Coronary artery (tissue), 2 donors: ENCODE measurements around the gene CLEC4D.

Experiments used
- DNase-seq: peaks from one replicate; pipeline ENCODE4 v3.0.0-alpha.2; 2017; ENCODE audit warnings: low spot score
- H3K27ac ChIP-seq, 2 donors: fragments of 200-600 bp; sonication (generic); one replicate each; pipeline ENCODE4 v1.5.1; 2016 to 2019
- H3K4me3 ChIP-seq: fragments of 200-600 bp; sonication (generic); 2 replicates; pipeline ENCODE4 v1.5.1; 2016; ENCODE audit warnings: mild to moderate bottlenecking, moderate library complexity
- TF ChIP-seq, protein P1 (sequence below): fragments of 200-600 bp; sonication (generic); IDR thresholded peaks from one replicate; pipeline ENCODE4 v1.5.1; 2019; ENCODE audit warnings: antibody characterized with exemption

The CLEC4D gene

DNA sequence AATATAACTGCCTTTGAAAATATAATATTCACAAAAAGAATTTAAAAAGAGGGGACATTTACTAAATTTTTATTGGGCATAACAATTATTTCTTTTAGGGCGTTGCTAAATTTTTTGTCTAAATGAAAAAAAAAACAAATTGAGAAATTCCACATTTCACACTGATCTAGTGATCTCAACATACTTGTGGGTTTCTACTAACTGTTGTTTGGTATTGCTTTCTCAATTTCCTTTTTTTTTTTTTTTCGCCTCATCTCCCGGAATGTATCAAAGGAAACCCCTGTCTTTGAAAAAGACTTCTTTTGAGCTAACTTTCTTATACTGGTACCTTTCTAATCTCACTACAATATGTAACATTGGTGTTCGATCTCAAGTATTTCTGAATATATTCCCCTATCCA is at the start of gene CLEC4D:
Gene CLEC4D, plus strand, starts transcription at position 248 of the 400 bp plus-strand sequence. CDS start 230 bp downstream, outside the sequence.
- no peak within 1 kb of the TSS for H3K4me3 ChIP-seq

DNA sequence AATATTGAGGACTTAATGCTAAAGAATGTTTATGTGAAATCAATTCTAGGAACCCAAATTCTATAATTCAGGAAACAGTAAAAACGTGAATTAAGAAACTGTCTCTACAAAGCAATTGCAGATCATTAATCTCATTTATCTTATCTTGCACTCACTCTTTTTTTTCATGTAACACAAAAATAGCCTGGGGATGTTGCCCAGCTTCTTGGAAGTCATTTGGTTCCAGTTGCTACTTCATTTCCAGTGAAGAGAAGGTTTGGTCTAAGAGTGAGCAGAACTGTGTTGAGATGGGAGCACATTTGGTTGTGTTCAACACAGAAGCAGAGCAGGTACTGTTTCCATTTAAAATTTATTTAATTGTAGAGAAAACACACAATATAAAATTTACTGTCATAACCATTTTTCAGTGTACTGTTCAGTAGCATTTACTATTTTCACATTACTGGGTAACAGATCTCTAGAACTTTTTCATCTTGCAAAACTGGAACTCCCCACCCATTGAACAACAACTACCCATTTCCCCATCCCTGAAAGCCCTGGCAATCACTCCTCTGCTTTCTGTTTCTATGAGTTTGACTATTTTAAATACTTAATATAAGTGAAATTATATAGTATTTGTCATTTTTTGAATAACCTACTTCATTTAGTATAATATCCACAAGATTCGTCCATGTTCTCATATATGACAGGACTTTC is 47.9 kb upstream of the CLEC4D start:
- TF ChIP-seq, protein P1, sequence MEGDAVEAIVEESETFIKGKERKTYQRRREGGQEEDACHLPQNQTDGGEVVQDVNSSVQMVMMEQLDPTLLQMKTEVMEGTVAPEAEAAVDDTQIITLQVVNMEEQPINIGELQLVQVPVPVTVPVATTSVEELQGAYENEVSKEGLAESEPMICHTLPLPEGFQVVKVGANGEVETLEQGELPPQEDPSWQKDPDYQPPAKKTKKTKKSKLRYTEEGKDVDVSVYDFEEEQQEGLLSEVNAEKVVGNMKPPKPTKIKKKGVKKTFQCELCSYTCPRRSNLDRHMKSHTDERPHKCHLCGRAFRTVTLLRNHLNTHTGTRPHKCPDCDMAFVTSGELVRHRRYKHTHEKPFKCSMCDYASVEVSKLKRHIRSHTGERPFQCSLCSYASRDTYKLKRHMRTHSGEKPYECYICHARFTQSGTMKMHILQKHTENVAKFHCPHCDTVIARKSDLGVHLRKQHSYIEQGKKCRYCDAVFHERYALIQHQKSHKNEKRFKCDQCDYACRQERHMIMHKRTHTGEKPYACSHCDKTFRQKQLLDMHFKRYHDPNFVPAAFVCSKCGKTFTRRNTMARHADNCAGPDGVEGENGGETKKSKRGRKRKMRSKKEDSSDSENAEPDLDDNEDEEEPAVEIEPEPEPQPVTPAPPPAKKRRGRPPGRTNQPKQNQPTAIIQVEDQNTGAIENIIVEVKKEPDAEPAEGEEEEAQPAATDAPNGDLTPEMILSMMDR = no peak
- no peak overlapping the region for H3K27ac ChIP-seq
- DNase-seq = no peak
- H3K4me3 ChIP-seq = no peak overlapping the region

More for the DNA sequence above, at the start of gene CLEC4D:
- no peak for DNase-seq
- no peak within 1 kb of the TSS for H3K27ac ChIP-seq
- TF ChIP-seq, protein P1 = no peak

DNA sequence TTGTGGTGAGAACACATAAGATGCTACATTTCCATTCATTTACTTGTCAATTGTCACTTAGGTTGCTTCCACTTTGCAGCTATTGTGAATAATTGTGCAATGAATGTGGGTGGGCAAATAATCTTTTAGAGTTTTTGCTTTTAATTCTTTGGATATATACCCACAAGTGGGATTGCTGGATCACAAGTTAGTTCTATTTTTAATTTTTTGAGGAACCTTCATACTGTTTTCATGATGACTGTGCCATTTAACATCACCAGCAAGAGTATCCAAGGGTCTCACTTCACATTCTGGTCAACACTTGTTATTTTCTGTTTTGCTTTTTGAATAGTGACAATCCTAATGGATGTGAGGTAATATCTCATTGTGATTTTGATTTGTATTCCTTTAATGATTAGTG is 47.1 kb upstream of the CLEC4D start:
- TF ChIP-seq, protein P1 = no peak
- no peak for DNase-seq
- H3K27ac ChIP-seq = no peak overlapping the region
- no peak overlapping the region for H3K4me3 ChIP-seq

DNA sequence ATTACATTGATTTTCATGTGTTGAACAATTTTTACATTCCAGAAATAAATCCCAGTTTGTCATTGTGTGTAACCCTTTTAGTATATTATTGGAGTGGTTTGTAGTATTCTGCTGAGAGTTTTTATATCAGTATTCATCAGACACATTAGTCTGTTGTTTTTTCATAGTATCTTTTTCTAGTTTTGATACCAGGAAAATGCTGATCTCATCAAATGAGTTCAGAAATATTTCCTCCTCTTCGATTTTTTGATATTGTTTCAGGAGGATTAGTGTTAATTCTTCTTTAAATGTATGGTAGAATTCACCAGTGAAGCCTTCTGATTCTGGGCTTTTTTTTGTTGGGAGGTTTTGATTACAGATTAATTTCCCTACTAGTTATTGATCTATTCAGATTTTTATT is 42.2 kb upstream of the CLEC4D start:
- DNase-seq = no peak
- TF ChIP-seq, protein P1 = no peak
- Histone ChIP-seq H3K4me3 (no peak overlapping the region), H3K27ac (no peak overlapping the region)

DNA sequence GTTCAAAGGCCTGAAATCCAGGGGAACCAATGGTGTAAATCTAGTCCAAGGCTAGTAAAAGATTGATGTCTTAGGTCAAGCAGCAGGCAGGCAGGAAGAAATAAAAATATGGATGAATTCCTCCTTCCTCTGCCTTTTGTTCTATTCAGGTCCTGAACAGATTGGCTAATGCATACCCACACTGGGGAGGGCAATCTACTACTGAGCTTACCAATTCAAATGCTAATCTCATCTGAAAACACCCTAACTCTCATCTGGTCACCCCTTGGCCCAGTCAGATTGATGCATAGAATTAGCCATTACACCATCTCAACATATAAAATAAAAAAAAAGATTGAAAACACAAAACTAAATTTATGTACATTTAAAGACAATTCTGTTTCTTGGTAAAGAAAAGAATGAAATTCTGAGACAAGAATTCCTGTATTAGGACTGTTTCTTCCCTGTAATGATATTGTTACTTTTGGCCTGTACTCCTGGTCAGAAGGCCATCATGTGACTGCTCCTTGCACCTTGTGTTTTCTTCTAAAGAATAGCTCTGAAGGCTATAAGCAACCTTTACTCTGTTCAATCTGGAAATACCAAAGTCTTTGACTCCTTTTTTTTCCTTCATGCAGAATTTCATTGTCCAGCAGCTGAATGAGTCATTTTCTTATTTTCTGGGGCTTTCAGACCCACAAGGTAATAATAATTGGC is 37.6 kb upstream of the CLEC4D start:
- H3K4me3 ChIP-seq = no peak overlapping the region
- no peak overlapping the region for H3K27ac ChIP-seq
- DNase-seq = no peak
- TF ChIP-seq, protein P1 = no peak

DNA sequence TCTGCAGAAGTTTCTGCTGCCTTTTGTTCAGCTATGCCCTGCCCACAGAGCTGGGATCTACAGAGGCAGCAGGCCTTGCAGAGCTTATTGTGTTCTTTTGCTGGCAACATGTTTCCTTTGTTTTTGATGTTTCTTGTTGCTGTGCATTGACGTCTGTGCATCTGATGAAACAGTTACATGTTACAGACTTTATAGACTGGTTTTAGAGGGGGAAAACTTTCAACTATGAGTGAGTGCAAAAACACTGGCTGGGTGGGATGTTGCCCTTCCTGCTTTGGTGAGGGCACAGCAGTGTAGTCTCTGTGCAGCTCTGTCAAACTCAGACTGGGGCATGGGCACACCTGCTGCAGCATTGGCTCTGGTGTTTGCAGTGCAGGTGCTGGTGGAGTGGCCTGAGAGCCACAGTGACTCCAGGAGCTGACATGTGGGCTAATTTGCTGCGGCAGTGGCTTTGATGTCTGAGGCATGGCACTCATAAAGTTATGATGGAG is 30.7 kb upstream of the CLEC4D start:
- TF ChIP-seq, protein P1 = no peak
- no peak overlapping the region for H3K27ac ChIP-seq
- no peak overlapping the region for H3K4me3 ChIP-seq
- no peak for DNase-seq
